Stomach (tissue), 4 donors: ENCODE results near the gene SPDYE16.
"Not testable (repeated sequence)": the region's sequence is repeated elsewhere in the genome, so short reads cannot be mapped to it uniquely, and the experiment has no call there.

Experiments used
- EP300 ChIP-seq: sonication (generic); formaldehyde crosslinking; IDR thresholded peaks from one replicate; pipeline ENCODE4 v1.6.1; 2017; ENCODE audit warnings: antibody characterized with exemption
- POLR2A ChIP-seq, 4 donors: fragments of 450-650 bp; IDR thresholded peaks; one replicate each; pipeline ENCODE4 v1.6.1; 2016; ENCODE audit warnings: antibody characterized with exemption in 4 of 4, control low read depth in 2 of 4, mild to moderate bottlenecking in 1 of 4, moderate library complexity in 1 of 4

DNA sequence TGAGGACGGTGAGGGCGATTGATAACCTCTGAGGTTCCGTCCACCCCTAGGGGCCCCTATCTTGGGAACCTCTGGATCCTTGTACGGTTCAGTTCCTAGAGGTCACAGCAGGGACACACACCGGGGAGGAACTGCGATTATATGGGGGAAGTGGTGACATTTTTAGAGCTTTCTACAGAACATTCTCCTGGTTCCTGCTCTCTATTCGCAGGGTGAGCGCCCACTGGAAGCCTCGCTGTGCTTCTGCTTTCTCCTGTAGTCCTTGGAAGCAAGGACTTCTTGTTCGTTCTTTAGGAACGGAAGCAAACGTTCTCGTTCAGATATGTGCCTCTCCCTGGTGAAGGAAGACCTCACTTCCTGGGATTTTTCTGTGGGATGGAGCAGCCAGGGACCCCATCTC lies 55.1 kb downstream of the SPDYE16 start:
- TF ChIP-seq EP300; POLR2A (IDR thresholded peaks at IDR 0.05): not testable (repeated sequence)
